ENCODE data around the gene FNDC3B. TPM values are rescaled to one million over a fixed set of nuclear protein-coding genes. Genes with fewer than 3 reads are reported as not detected.

Gene FNDC3B
- total RNA-seq, 1 donor from 2014 or later, result 64.4 TPM

GRCh38 chr3:172102123-172102882 lies 62.9 kb downstream of the FNDC3B start:
- ATAC-seq (peak; percentile 27), DNase-seq (no peak)
- intact Hi-C loops (cut with micrococcal nuclease), result no loop called here

GRCh38 chr3:172102883-172103310 lies 63.5 kb downstream of the FNDC3B start:
- no peak for ATAC-seq
- intact Hi-C loops (cut with micrococcal nuclease), result no loop called here
- DNase-seq, result no peak

GRCh38 chr3:172103724-172104123 lies 64.3 kb downstream of the FNDC3B start:
- peak; percentile 5 for ATAC-seq

GRCh38 chr3:172104471-172105072 lies 65.2 kb downstream of the FNDC3B start:
- ATAC-seq, result peak; percentile 63
- DNase-seq, result no peak
- intact Hi-C loops (cut with micrococcal nuclease), result no loop called here

More at GRCh38 chr3:172103724-172104123, 64.3 kb downstream of the FNDC3B start:
- intact Hi-C loops (cut with micrococcal nuclease), result no loop called here
- DNase-seq, result no peak

GRCh38 chr3:172106037-172106954 lies 66.9 kb downstream of the FNDC3B start:
- no peak for DNase-seq
- intact Hi-C loops (cut with micrococcal nuclease), result no loop called here
- ATAC-seq, result no peak

GRCh38 chr3:172106989-172107388 lies 67.6 kb downstream of the FNDC3B start:
- intact Hi-C loops (cut with micrococcal nuclease), result no loop called here
- DNase-seq (no peak), ATAC-seq (peak; percentile 24)

GRCh38 chr3:172107403-172107802 lies 68.0 kb downstream of the FNDC3B start:
- ATAC-seq (peak; percentile 8), DNase-seq (no peak)
- intact Hi-C loops (cut with micrococcal nuclease), result no loop called here

GRCh38 chr3:172110127-172110779 lies 70.9 kb downstream of the FNDC3B start:
- no peak for ATAC-seq
- DNase-seq, result no peak

GRCh38 chr3:172111163-172111562 lies 71.8 kb downstream of the FNDC3B start:
- ATAC-seq (no peak), DNase-seq (no peak)
- intact Hi-C loops (cut with micrococcal nuclease), result no loop called here

More at GRCh38 chr3:172110127-172110779, 70.9 kb downstream of the FNDC3B start:
- intact Hi-C loops (cut with micrococcal nuclease), result no loop called here

GRCh38 chr3:172112078-172112733 lies 72.8 kb downstream of the FNDC3B start:
- DNase-seq (no peak), ATAC-seq (no peak)
- intact Hi-C loops (cut with micrococcal nuclease), result no loop called here

GRCh38 chr3:172112734-172113120 lies 73.3 kb downstream of the FNDC3B start:
- DNase-seq (no peak), ATAC-seq (no peak)
- intact Hi-C loops (cut with micrococcal nuclease), result no loop called here

- intact Hi-C loops (cut with micrococcal nuclease), result no loop called here
- no peak for DNase-seq
- ATAC-seq, result no peak
These were observed 74.3 kb downstream of the FNDC3B start for GRCh38 chr3:172113710-172114109.

- intact Hi-C loops (cut with micrococcal nuclease), result no loop called here
- no peak for DNase-seq
These were observed 75.7 kb downstream of the FNDC3B start for GRCh38 chr3:172115059-172115458.

GRCh38 chr3:172115787-172116186 lies 76.4 kb downstream of the FNDC3B start:
- intact Hi-C loops (cut with micrococcal nuclease), result no loop called here
- no peak for DNase-seq
- no peak for ATAC-seq

More at GRCh38 chr3:172115059-172115458, 75.7 kb downstream of the FNDC3B start:
- ATAC-seq, result no peak

- ATAC-seq, result no peak
- no peak for DNase-seq
- intact Hi-C loops (cut with micrococcal nuclease), result no loop called here
These were observed 78.6 kb downstream of the FNDC3B start for GRCh38 chr3:172118019-172118418.

GRCh38 chr3:172119266-172119969 lies 80.0 kb downstream of the FNDC3B start:
- ATAC-seq, result no peak
- intact Hi-C loops (cut with micrococcal nuclease), result no loop called here
- no peak for DNase-seq

- DNase-seq, result no peak
- ATAC-seq, result no peak
- intact Hi-C loops (cut with micrococcal nuclease), result no loop called here
These were observed 81.5 kb downstream of the FNDC3B start for GRCh38 chr3:172120912-172121311.

- intact Hi-C loops (cut with micrococcal nuclease), result no loop called here
- ATAC-seq (no peak), DNase-seq (no peak)
These were observed 82.6 kb downstream of the FNDC3B start for GRCh38 chr3:172121981-172122380.

Measured in left ventricle myocardium superior (tissue), 1 donor.